GM12878 (cell line): ENCODE results near the gene C16orf78. TPM values are rescaled to one million over a fixed set of nuclear protein-coding genes. Genes with fewer than 3 reads are reported as not detected.

Source experiments
- ATAC-seq: fragments of 200-7000 bp; cut with Tn5 transposase; 3 replicates; pipeline ENCODE4 v1.9.1; 2020; ENCODE audit warnings: mild to moderate bottlenecking, moderate library complexity
- BruUV-seq: library from RNA; stranded (reverse); fragments of 400-500 nt; replicated peaks from 2 replicates; lab custom pipeline; 2021; lab: Mats Ljungman, UMichigan
- CTCF ChIA-PET: fragments of 300-600 bp; sonication (Branson Sonifier 250); formaldehyde crosslinking; extraction: SDS; loops from one replicate; lab custom pipeline; 2021; ENCODE audit warnings: inconsistent platforms; lab: Yijun Ruan, JAX
- POLR2A ChIA-PET: fragments of 350-600 bp; formaldehyde crosslinking; extraction: SDS; loops from one replicate; lab custom pipeline; 2021; ENCODE audit warnings: inconsistent platforms; lab: Charles Lee
- RAD21 ChIA-PET: fragments of 300-600 bp; sonication (Branson Sonifier 250); formaldehyde crosslinking; loops from one replicate; lab custom pipeline; 2023; ENCODE audit warnings: antibody characterized with exemption; ENCODE audit not compliant: unreplicated experiment; lab: Charles Lee
- SMC1A ChIA-PET: fragments of 300-600 bp; sonication (Branson Sonifier 250); formaldehyde crosslinking; loops from one replicate; lab custom pipeline; 2023; ENCODE audit not compliant: unreplicated experiment, uncharacterized antibody; lab: Charles Lee
- DNase-seq: peaks from one replicate; pipeline ENCODE4 v3.0.0-alpha.2; 2011; ENCODE audit warnings: low read depth, low spot score
- FAIRE-seq: peaks from 3 replicates; lab custom pipeline; 2011; peaks lifted over from hg19 to GRCh38; lab: Jason Lieb, UNC
- H2AFZ ChIP-seq: 2 replicates; pipeline ENCODE4 v1.6.0; 2011; ENCODE audit warnings: low read depth, low read length, control low read depth; ENCODE audit not compliant: control insufficient read depth
- H3K27ac ChIP-seq: 2 replicates; pipeline ENCODE4 v1.5.1; 2011; ENCODE audit warnings: control low read depth; ENCODE audit not compliant: control insufficient read depth, insufficient read depth
- H3K27me3 ChIP-seq, 2 experiments: replicated peaks in 1 of 2; 2 replicates each; pipeline versions ENCODE4 v1.6.0 to v1.6.1; 2011; ENCODE audit warnings: low read length in 1 of 2; ENCODE audit not compliant: control insufficient read depth in 2 of 2, insufficient read depth in 2 of 2
- H3K36me3 ChIP-seq, 2 experiments: 2 replicates each; pipeline ENCODE4 v1.5.1; 2011; ENCODE audit warnings: low read length in 1 of 2; ENCODE audit not compliant: control insufficient read depth in 2 of 2, insufficient read depth in 2 of 2
- H3K4me1 ChIP-seq: 2 replicates; pipeline ENCODE4 v1.6.1; 2011; ENCODE audit warnings: mild to moderate bottlenecking, low read length, moderate library complexity, mixed read lengths; ENCODE audit not compliant: control insufficient read depth, insufficient read depth
- H3K4me2 ChIP-seq: 2 replicates; pipeline ENCODE4 v1.6.0; 2011; ENCODE audit warnings: control low read depth; ENCODE audit not compliant: control insufficient read depth, insufficient read depth
- H3K4me3 ChIP-seq: fragments of 200-600 bp; sonication (generic); 2 replicates; pipeline ENCODE4 v1.5.1; 2016
- H3K79me2 ChIP-seq: 2 replicates; pipeline ENCODE4 v1.6.0; 2011; ENCODE audit warnings: low read length; ENCODE audit not compliant: control insufficient read depth, insufficient read depth
- H3K9ac ChIP-seq: 2 replicates; pipeline ENCODE4 v1.8.0; 2011; ENCODE audit warnings: low read length, control low read depth, mixed read lengths; ENCODE audit not compliant: control insufficient read depth, insufficient read depth
- H3K9me3 ChIP-seq: replicated peaks from 3 replicates; pipeline ENCODE4 v1.5.1; 2011; ENCODE audit warnings: mild to moderate bottlenecking, low read length; ENCODE audit not compliant: control insufficient read depth, insufficient read depth
- H4K20me1 ChIP-seq: 2 replicates; pipeline ENCODE4 v1.6.0; 2011; ENCODE audit not compliant: control insufficient read depth, insufficient read depth
- BACH1 ChIP-seq: fragments of 450-650 bp; IDR thresholded peaks from 2 replicates; pipeline ENCODE4 v1.6.1; 2017; ENCODE audit warnings: mild to moderate bottlenecking, borderline replicate concordance
- HCFC1 ChIP-seq: fragments of 150-350 bp; IDR thresholded peaks from 2 replicates; pipeline ENCODE4 v1.6.1; 2014; ENCODE audit warnings: low read length
- HDAC6 ChIP-seq: fragments of 200-600 bp; sonication (generic); IDR thresholded peaks from one replicate; pipeline ENCODE4 v1.8.0; 2017; ENCODE audit warnings: antibody characterized with exemption; ENCODE audit not compliant: unreplicated experiment
- RAD51 ChIP-seq: fragments of 450-650 bp; IDR thresholded peaks from 2 replicates; pipeline ENCODE4 v1.6.1; 2016; ENCODE audit warnings: moderate library complexity, mild to moderate bottlenecking, inconsistent platforms
- RFX5 ChIP-seq: IDR thresholded peaks from 2 replicates; pipeline ENCODE4 v1.6.1; 2011; ENCODE audit warnings: low read depth, low read length, improper control_type of control experiment
- STAT1 ChIP-seq: fragments of 450-650 bp; conservative IDR thresholded peaks from 2 replicates; pipeline ENCODE4 v1.6.1; 2014; ENCODE audit warnings: antibody characterized with exemption, mild to moderate bottlenecking
- ZNF274 ChIP-seq: IDR thresholded peaks from one replicate; pipeline ENCODE4 v1.8.0; 2011; ENCODE audit not compliant: insufficient read length, insufficient read depth
- WGBS: methylation state at CpG from one replicate; pipeline ENCODE4 v1.1.6; 2016; ENCODE audit warnings: low lambda C conversion rate; ENCODE audit not compliant: insufficient replicate concordance, insufficient coverage; ENCODE audit errors: missing lambda C conversion rate; 5-methylcytosine and 5-hydroxymethylcytosine counted together
- in situ Hi-C: fragments of 300-500 bp; cut with MboI; formaldehyde crosslinking; loops from 9 replicates; pipeline ENCODE4 v1.14.3; 2018; ENCODE audit warnings: mixed read lengths
- intact Hi-C: fragments of 100-400 bp; cut with micrococcal nuclease; formaldehyde crosslinking; loops from one replicate; pipeline ENCODE4 v1.14.2; 2022; ENCODE audit not compliant: unreplicated experiment
- polyA plus RNA-seq, 11 experiments: library from polyadenylated mRNA; depleted of rRNA in 4 of 11; unstranded in 6 of 11; stranded (reverse) in 5 of 11; fragments of >200 nt; fragmentation: Nextera tagmentation in 4 of 11; fragmentation: Illumina TruSeq in 1 of 11; extraction: Ambion mirVana in 4 of 11; extraction: Trizol in 1 of 11; gene quantifications; 1 replicate in 1 of 11; 2 replicates in 10 of 11; pipeline versions ENCODE4 v1.2.1 to v1.2.3, GENCODE V29; 2011 to 2016; ENCODE audit warnings: inconsistent platforms in 2 of 11, missing spikeins in 2 of 11, low read depth in 1 of 11
- total RNA-seq, 4 experiments: library from RNA; depleted of rRNA in 3 of 4; stranded (reverse); fragments of >200 nt in 3 of 4; fragmentation: Illumina TruSeq in 1 of 4; extraction: Trizol in 1 of 4; gene quantifications; 2 replicates each; pipeline versions ENCODE4 v1.2.1 to v1.2.3, GENCODE V29; 2013 to 2021
- TF ChIP-seq, protein P1 (sequence below): fragments of 450-650 bp; IDR thresholded peaks from 2 replicates; pipeline ENCODE4 v1.6.1; 2017; ENCODE audit warnings: antibody characterized with exemption, mild to moderate bottlenecking, moderate library complexity

C16orf78 gene
- total and polyA plus RNA-seq, 10 of the 15 experiments (the other 5 are each of a cell fraction or from before 2014, with no cell fraction given): not detected

DNA sequence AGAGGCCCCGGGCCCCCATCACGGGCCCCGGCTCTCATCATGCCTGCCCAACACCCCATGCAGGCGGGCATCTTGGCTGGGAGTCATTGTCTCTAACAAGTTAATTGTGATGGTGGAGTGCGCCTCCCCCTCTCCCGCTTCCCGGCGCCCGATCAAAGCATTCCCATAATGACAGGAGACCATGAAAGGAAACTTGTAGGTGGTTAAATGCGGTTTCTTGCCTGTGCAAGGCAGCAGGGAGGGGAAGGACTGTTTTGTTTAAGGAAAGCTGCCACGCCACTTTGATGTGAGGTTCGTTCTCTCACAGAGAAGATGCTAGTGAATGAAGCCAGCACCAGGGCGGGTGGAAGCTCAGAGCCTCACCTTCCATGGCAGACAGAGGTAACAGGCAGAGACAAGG lies 45.4 kb downstream of the C16orf78 start:
- Histone ChIP-seq H3K4me3 (no peak overlapping the region), H3K9me3 (no peaks in the 10 kb centered on the region), H3K79me2 (no peaks in the 10 kb centered on the region), H3K27ac (no peak overlapping the region), H4K20me1 (no peaks in the 10 kb centered on the region), H3K9ac (no peak overlapping the region), H3K36me3 (no peaks in the 10 kb centered on the region; a peak in 1 of 4 replicates), H2AFZ (no peak overlapping the region), H3K4me2 (no peak overlapping the region), H3K4me1 (no peaks in the 10 kb centered on the region), H3K27me3 (peaks cover 1 to 4% of the 10 kb centered on the region in 2 experiments; a peak in 3 of 4 replicates)
- FAIRE-seq (no peak), ATAC-seq (no peak), DNase-seq (no peak)
- in situ Hi-C loops: loop anchor here (10.0 kb wide), 1 partner anchor 176 kb away; no protein-coding TSS in a partner anchor
- intact Hi-C loops: no loop called here
- 36% methylated on average over 13 of the region's 13 CpGs for WGBS
- POLR2A ChIA-PET: no interaction called here
- SMC1A ChIA-PET: interaction anchor here (0.7 kb wide), 1 partner anchor 11 kb away, joined by 3 read pairs; no protein-coding TSS in a partner anchor
- TF ChIP-seq, protein P1, sequence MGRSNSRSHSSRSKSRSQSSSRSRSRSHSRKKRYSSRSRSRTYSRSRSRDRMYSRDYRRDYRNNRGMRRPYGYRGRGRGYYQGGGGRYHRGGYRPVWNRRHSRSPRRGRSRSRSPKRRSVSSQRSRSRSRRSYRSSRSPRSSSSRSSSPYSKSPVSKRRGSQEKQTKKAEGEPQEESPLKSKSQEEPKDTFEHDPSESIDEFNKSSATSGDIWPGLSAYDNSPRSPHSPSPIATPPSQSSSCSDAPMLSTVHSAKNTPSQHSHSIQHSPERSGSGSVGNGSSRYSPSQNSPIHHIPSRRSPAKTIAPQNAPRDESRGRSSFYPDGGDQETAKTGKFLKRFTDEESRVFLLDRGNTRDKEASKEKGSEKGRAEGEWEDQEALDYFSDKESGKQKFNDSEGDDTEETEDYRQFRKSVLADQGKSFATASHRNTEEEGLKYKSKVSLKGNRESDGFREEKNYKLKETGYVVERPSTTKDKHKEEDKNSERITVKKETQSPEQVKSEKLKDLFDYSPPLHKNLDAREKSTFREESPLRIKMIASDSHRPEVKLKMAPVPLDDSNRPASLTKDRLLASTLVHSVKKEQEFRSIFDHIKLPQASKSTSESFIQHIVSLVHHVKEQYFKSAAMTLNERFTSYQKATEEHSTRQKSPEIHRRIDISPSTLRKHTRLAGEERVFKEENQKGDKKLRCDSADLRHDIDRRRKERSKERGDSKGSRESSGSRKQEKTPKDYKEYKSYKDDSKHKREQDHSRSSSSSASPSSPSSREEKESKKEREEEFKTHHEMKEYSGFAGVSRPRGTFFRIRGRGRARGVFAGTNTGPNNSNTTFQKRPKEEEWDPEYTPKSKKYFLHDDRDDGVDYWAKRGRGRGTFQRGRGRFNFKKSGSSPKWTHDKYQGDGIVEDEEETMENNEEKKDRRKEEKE: no peak
- TF ChIP-seq HDAC6: no peak
- TF ChIP-seq BACH1: no peak
- no peak for TF ChIP-seq RFX5
- no peak for TF ChIP-seq ZNF274
- TF ChIP-seq RAD51: no peak
- TF ChIP-seq HCFC1: no peak
- TF ChIP-seq STAT1: no peak
- no TSS peak for BruUV-seq
- RAD21 ChIA-PET: no interaction called here
- CTCF ChIA-PET: no interaction called here
